Neural cell (in vitro differentiated cells): ENCODE measurements around the gene SCAI. TPM values are rescaled to one million over a fixed set of nuclear protein-coding genes. Genes with fewer than 3 reads are reported as not detected.
"Not testable (repeated sequence)": the region's sequence is repeated elsewhere in the genome, so short reads cannot be mapped to it uniquely, and the experiment has no call there.

Experiments used
- H2AFZ ChIP-seq: fragments of 200-600, 300-800 bp; sonication (generic), shearing (Covaris generic); 2 replicates; pipeline ENCODE4 v1.6.0; 2014; ENCODE audit warnings: low read depth, mild to moderate bottlenecking, antibody characterized with exemption, low read length, moderate library complexity
- H3F3A ChIP-seq: fragments of 200-600 bp; shearing (Covaris generic); 2 replicates; pipeline ENCODE4 v1.6.1; 2016; ENCODE audit warnings: mild to moderate bottlenecking, moderate library complexity, mixed read lengths, antibody characterized with exemption, low read length; ENCODE audit not compliant: insufficient read depth, poor library complexity, severe bottlenecking
- H3K27ac ChIP-seq: fragments of 200-600, 300-800 bp; sonication (generic), shearing (Covaris generic); 2 replicates; pipeline ENCODE4 v1.5.1; 2014; ENCODE audit warnings: mild to moderate bottlenecking, low read length, moderate library complexity
- H3K27me3 ChIP-seq: fragments of 300-800, 200-600 bp; sonication (generic), shearing (Covaris generic); 2 replicates; pipeline ENCODE4 v1.6.0; 2014; ENCODE audit warnings: mild to moderate bottlenecking, low read depth, low read length, moderate library complexity; ENCODE audit not compliant: insufficient read depth
- H3K36me3 ChIP-seq: fragments of 300-800, 200-600 bp; sonication (generic), shearing (Covaris generic); 2 replicates; pipeline ENCODE4 v1.5.1; 2014; ENCODE audit warnings: mild to moderate bottlenecking, antibody characterized with exemption, low read length, moderate library complexity; ENCODE audit not compliant: insufficient read depth
- H3K4me2 ChIP-seq: fragments of 300-800, 200-600 bp; sonication (generic), shearing (Covaris generic); 2 replicates; pipeline ENCODE4 v1.6.0; 2014; ENCODE audit warnings: mild to moderate bottlenecking, low read length
- H3K4me3 ChIP-seq: fragments of 300-800, 200-600 bp; sonication (generic), shearing (Covaris generic); 2 replicates; pipeline ENCODE4 v1.5.1; 2014; ENCODE audit warnings: mild to moderate bottlenecking, low read length, moderate library complexity
- H3K79me2 ChIP-seq: fragments of 200-600 bp; shearing (Covaris generic); replicated peaks from 2 replicates; pipeline ENCODE4 v1.6.0; 2014; ENCODE audit warnings: mild to moderate bottlenecking, low read length, moderate library complexity; ENCODE audit not compliant: insufficient read depth
- H3K9ac ChIP-seq: fragments of 300-800, 200-600 bp; sonication (generic), shearing (Covaris generic); 2 replicates; pipeline ENCODE4 v1.6.1; 2016; ENCODE audit warnings: mild to moderate bottlenecking, low read length, mixed read lengths
- H3K9me2 ChIP-seq: fragments of 200-600 bp; shearing (Covaris generic); 2 replicates; pipeline ENCODE4 v1.6.1; 2016; ENCODE audit warnings: mild to moderate bottlenecking, low read length, mixed read lengths; ENCODE audit not compliant: insufficient read depth
- H3K9me3 ChIP-seq: fragments of 200-600, 300-800 bp; sonication (generic), shearing (Covaris generic); 2 replicates; pipeline ENCODE4 v1.6.1; 2016; ENCODE audit warnings: mild to moderate bottlenecking, mixed run types, low read length, moderate library complexity, mixed read lengths
- H4K20me1 ChIP-seq: fragments of 200-600 bp; shearing (Covaris generic); 2 replicates; pipeline ENCODE4 v1.6.1; 2016; ENCODE audit warnings: mild to moderate bottlenecking, mixed run types; ENCODE audit not compliant: insufficient read depth
- EP300 ChIP-seq: fragments of 450-650 bp; conservative IDR thresholded peaks from 2 replicates; pipeline ENCODE4 v1.6.1; 2014; ENCODE audit warnings: antibody characterized with exemption, mild to moderate bottlenecking, moderate library complexity; ENCODE audit not compliant: poor library complexity, severe bottlenecking
- EZH2 ChIP-seq: fragments of 200-600, 300-800 bp; shearing (Covaris generic), sonication (generic); IDR thresholded peaks from 2 replicates; pipeline ENCODE4 v1.6.1; 2014; ENCODE audit warnings: antibody characterized with exemption, low read length, borderline replicate concordance, mild to moderate bottlenecking; ENCODE audit not compliant: insufficient read depth, poor library complexity, severe bottlenecking
- MXI1 ChIP-seq: fragments of 450-650 bp; conservative IDR thresholded peaks from 2 replicates; pipeline ENCODE4 v1.6.1; 2014; ENCODE audit warnings: antibody characterized with exemption, mild to moderate bottlenecking; ENCODE audit not compliant: poor library complexity, severe bottlenecking
- POLR2AphosphoS5 ChIP-seq: IDR thresholded peaks from 2 replicates; pipeline ENCODE4 v1.6.1; 2012
- RAD21 ChIP-seq: fragments of 450-650 bp; conservative IDR thresholded peaks from 2 replicates; pipeline ENCODE4 v1.6.1; 2014; ENCODE audit warnings: antibody characterized with exemption, mild to moderate bottlenecking, moderate library complexity
- SMC3 ChIP-seq: fragments of 450-650 bp; conservative IDR thresholded peaks from 2 replicates; pipeline ENCODE4 v1.6.1; 2014; ENCODE audit warnings: antibody characterized with exemption, mild to moderate bottlenecking, moderate library complexity; ENCODE audit not compliant: poor library complexity
- TAF1 ChIP-seq: IDR thresholded peaks from 2 replicates; pipeline ENCODE4 v1.6.1; 2012; ENCODE audit warnings: low read depth
- polyA plus RNA-seq: library from polyadenylated mRNA; depleted of rRNA; stranded (reverse); fragments of >200 nt; gene quantifications from 2 replicates; pipeline ENCODE4 v1.2.3, GENCODE V29; 2014
- TF ChIP-seq, protein P1 (sequence below): fragments of 450-650 bp; IDR thresholded peaks from 2 replicates; pipeline ENCODE4 v1.5.1; 2014; ENCODE audit warnings: antibody characterized with exemption, mild to moderate bottlenecking, moderate library complexity; ENCODE audit not compliant: poor library complexity, severe bottlenecking
- TF ChIP-seq, protein P2 (sequence below): IDR thresholded peaks from 2 replicates; pipeline ENCODE4 v1.6.1; 2012; ENCODE audit warnings: borderline replicate concordance

SCAI gene
- polyA plus RNA-seq, 1 donor from 2014 or later = 43.2 TPM

DNA sequence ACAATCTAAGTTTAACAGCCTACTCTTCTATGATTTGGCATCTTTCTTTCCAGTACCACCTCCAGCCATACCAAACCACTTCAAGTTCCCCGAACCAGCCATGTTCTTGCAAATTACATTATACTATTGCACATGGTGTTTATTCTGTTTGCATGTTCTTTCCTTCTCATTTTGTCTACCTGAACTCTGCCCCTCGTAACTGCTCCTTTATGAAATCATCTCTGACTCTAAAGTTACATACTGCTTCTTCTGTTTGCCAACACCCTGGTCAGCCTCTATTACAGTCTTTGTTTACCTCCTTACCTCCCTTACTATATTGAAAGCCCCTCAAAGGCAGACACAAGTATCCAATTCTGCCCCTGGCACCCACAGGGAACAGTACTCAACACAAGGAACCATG, 40.2 kb upstream of the SCAI start:
- Histone ChIP-seq H3K4me3 (no peak overlapping the region), H3K9me2 (no peaks in the 10 kb centered on the region), H3K9ac (no peak overlapping the region), H3K9me3 (no peaks in the 10 kb centered on the region), H3K4me2 (no peak overlapping the region), H3K79me2 (peaks cover 81% of the 10 kb centered on the region), H3K27me3 (no peaks in the 10 kb centered on the region), H3K36me3 (no peaks in the 10 kb centered on the region), H3F3A (no peaks in the 10 kb centered on the region), H4K20me1 (no peaks in the 10 kb centered on the region), H3K27ac (no peak overlapping the region), H2AFZ (no peak overlapping the region)
- TF ChIP-seq, protein P1, sequence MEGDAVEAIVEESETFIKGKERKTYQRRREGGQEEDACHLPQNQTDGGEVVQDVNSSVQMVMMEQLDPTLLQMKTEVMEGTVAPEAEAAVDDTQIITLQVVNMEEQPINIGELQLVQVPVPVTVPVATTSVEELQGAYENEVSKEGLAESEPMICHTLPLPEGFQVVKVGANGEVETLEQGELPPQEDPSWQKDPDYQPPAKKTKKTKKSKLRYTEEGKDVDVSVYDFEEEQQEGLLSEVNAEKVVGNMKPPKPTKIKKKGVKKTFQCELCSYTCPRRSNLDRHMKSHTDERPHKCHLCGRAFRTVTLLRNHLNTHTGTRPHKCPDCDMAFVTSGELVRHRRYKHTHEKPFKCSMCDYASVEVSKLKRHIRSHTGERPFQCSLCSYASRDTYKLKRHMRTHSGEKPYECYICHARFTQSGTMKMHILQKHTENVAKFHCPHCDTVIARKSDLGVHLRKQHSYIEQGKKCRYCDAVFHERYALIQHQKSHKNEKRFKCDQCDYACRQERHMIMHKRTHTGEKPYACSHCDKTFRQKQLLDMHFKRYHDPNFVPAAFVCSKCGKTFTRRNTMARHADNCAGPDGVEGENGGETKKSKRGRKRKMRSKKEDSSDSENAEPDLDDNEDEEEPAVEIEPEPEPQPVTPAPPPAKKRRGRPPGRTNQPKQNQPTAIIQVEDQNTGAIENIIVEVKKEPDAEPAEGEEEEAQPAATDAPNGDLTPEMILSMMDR = no peak
- TF ChIP-seq, protein P2, sequence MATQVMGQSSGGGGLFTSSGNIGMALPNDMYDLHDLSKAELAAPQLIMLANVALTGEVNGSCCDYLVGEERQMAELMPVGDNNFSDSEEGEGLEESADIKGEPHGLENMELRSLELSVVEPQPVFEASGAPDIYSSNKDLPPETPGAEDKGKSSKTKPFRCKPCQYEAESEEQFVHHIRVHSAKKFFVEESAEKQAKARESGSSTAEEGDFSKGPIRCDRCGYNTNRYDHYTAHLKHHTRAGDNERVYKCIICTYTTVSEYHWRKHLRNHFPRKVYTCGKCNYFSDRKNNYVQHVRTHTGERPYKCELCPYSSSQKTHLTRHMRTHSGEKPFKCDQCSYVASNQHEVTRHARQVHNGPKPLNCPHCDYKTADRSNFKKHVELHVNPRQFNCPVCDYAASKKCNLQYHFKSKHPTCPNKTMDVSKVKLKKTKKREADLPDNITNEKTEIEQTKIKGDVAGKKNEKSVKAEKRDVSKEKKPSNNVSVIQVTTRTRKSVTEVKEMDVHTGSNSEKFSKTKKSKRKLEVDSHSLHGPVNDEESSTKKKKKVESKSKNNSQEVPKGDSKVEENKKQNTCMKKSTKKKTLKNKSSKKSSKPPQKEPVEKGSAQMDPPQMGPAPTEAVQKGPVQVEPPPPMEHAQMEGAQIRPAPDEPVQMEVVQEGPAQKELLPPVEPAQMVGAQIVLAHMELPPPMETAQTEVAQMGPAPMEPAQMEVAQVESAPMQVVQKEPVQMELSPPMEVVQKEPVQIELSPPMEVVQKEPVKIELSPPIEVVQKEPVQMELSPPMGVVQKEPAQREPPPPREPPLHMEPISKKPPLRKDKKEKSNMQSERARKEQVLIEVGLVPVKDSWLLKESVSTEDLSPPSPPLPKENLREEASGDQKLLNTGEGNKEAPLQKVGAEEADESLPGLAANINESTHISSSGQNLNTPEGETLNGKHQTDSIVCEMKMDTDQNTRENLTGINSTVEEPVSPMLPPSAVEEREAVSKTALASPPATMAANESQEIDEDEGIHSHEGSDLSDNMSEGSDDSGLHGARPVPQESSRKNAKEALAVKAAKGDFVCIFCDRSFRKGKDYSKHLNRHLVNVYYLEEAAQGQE = no peak
- no peak for TF ChIP-seq EZH2
- no peak for TF ChIP-seq RAD21

DNA sequence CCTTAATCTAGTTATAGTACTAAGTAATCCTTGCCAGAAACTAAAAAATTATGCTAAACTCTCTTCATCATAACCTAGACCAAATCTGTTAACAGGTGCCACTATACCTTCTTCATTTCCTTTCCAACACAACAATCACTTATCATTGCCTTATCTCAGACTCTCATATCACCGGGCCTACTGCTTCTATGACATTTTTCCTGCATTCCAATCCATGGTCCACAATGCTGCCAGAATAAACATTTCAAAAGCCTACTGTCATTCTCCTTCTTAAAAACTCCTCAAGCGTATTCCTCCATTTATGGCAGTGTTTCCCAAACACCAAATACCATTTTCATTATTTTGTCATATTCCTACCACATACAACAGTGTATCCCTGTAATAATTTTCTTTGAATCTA, 39.7 kb upstream of the SCAI start:
- no peaks in the 10 kb centered on the region for H3K9me3 ChIP-seq
- H4K20me1 ChIP-seq = no peaks in the 10 kb centered on the region
- no peak for TF ChIP-seq TAF1
- no peak for TF ChIP-seq EP300
- no peak for TF ChIP-seq SMC3
- no peak for TF ChIP-seq POLR2AphosphoS5
- TF ChIP-seq EZH2 = no peak
- no peak for TF ChIP-seq RAD21
- TF ChIP-seq, protein P1 = no peak
- TF ChIP-seq, protein P2 = no peak
- no peak for TF ChIP-seq MXI1
- H3K9me2 ChIP-seq = no peaks in the 10 kb centered on the region
- no peaks in the 10 kb centered on the region for H3F3A ChIP-seq
- no peak overlapping the region for H3K4me3 ChIP-seq
- H2AFZ ChIP-seq = no peak overlapping the region
- no peaks in the 10 kb centered on the region for H3K27me3 ChIP-seq
- H3K27ac ChIP-seq = no peak overlapping the region
- H3K79me2 ChIP-seq = peaks cover 79% of the 10 kb centered on the region
- no peaks in the 10 kb centered on the region for H3K36me3 ChIP-seq
- H3K4me2 ChIP-seq = no peak overlapping the region
- no peak overlapping the region for H3K9ac ChIP-seq

DNA sequence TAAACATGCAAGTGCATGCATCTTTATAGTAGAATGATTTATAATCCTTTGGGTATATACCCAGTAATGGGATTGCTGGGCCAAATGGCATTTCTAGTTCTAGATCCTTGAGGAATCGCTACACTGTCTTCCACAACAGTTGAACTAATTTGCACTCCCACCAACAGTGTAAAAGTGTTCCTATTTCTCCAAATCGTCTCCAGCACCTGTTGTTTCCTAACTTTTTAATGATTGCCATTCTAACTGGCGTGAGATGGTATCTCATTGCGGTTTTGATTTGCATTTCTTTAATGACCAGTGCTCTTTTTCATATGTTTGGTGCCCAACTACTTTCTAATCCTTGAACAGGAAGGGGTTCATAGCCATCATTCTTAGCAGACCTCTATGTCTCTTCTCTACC, 38.4 kb upstream of the SCAI start:
- not testable (repeated sequence) for H3K9me2 ChIP-seq, H2AFZ ChIP-seq, H3K36me3 ChIP-seq, H3K4me2 ChIP-seq, H3F3A ChIP-seq, H4K20me1 ChIP-seq, H3K27ac ChIP-seq, H3K9ac ChIP-seq, H3K27me3 ChIP-seq, H3K4me3 ChIP-seq, H3K9me3 ChIP-seq
- peaks cover 75% of the 10 kb centered on the region for H3K79me2 ChIP-seq
